ENCODE data around the gene BHLHE41.

- no peak for TF ChIP-seq CTCF (IDR thresholded peaks at IDR 0.05)
- TF ChIP-seq POLR2AphosphoS5 (IDR thresholded peaks at IDR 0.05; ENCODE audit: low read depth, low read length) = no peak
- TF ChIP-seq REST (IDR thresholded peaks at IDR 0.05; ENCODE audit: insufficient read depth in 1 of 2, low read depth in 2 of 2, low read length in 1 of 2) = no peak
- TF ChIP-seq TCF7L2 (IDR thresholded peaks at IDR 0.05; ENCODE audit: low read depth, low read length) = no peak
Measured at GRCh38 chr12:26143291-26143690, 18.5 kb upstream of the BHLHE41 start.

All from Panc1 (cell line).